Right lobe of liver (tissue), 4 donors: ENCODE measurements around the gene BBS4.

Experiments
- CTCF ChIP-seq, 4 donors: fragments of 200-600 bp in 3 of 4; fragments of 450-650 bp in 1 of 4; IDR thresholded peaks; one replicate each; pipeline versions ENCODE4 v1.5.1 to v1.8.0; 2016 to 2022; ENCODE audit warnings: antibody characterized with exemption in 4 of 4, mild to moderate bottlenecking in 2 of 4
- POLR2A ChIP-seq: fragments of 450-650 bp; IDR thresholded peaks from one replicate; pipeline ENCODE4 v1.6.1; 2017; ENCODE audit warnings: antibody characterized with exemption, mild to moderate bottlenecking
- donor health status: DM: no; HTN: no; CAD: no.
- donor health status: DM: no; HTN: no; CAD: no.
- donor health status: DM: no; HTN: yes; CAD: no.

GRCh38 chr15:72786676-72787345 lies 100.8 kb downstream of the BBS4 start:
- TF ChIP-seq CTCF (IDR thresholded peaks at IDR 0.05), result no peak
- TF ChIP-seq POLR2A, result no peak
